Heart left ventricle (tissue), 16 donors: Measurements from ENCODE around the gene MYH7. TPM values are rescaled to one million over a fixed set of nuclear protein-coding genes. Genes with fewer than 3 reads are reported as not detected.

ENCODE experiments used
- ATAC-seq, 4 donors: fragments of 200-7000 bp; cut with Tn5 transposase; one replicate each; pipeline ENCODE4 v1.9.1; 2020 to 2022; ENCODE audit warnings: moderate library complexity in 4 of 4, mild to moderate bottlenecking in 3 of 4, moderate number of reproducible peaks in 1 of 4
- DNase-seq, 5 donors: peaks; one replicate each; pipeline ENCODE4 v3.0.0-alpha.2; 2020
- H3K27ac ChIP-seq, 12 donors: fragments of 200-600 bp; sonication (generic) in 4 of 12; one replicate each; pipeline versions ENCODE4 v1.5.0 to v1.8.0; 2016 to 2022; ENCODE audit warnings: mild to moderate bottlenecking in 2 of 12
- H3K27me3 ChIP-seq, 9 donors: fragments of 200-600 bp; sonication (generic) in 2 of 9; one replicate each; pipeline versions ENCODE4 v1.5.1 to v1.8.0; 2016 to 2022; ENCODE audit warnings: mild to moderate bottlenecking in 3 of 9
- H3K36me3 ChIP-seq, 9 donors: fragments of 200-600 bp; sonication (generic) in 2 of 9; one replicate each; pipeline versions ENCODE4 v1.5.0 to v1.8.0; 2018 to 2022; ENCODE audit warnings: mild to moderate bottlenecking in 2 of 9
- H3K4me1 ChIP-seq, 12 donors: fragments of 200-600 bp; sonication (generic) in 4 of 12; one replicate each; pipeline versions ENCODE4 v1.5.0 to v1.8.0; 2016 to 2022; ENCODE audit warnings: mild to moderate bottlenecking in 3 of 12
- H3K4me3 ChIP-seq, 12 donors: fragments of 200-600 bp; sonication (generic) in 4 of 12; one replicate each; pipeline versions ENCODE4 v1.5.0 to v1.8.0; 2017 to 2022; ENCODE audit warnings: mild to moderate bottlenecking in 9 of 12, moderate library complexity in 4 of 12
- H3K9me3 ChIP-seq, 12 donors: fragments of 200-600 bp; sonication (generic) in 4 of 12; one replicate each; pipeline versions ENCODE4 v1.5.0 to v1.8.0; 2016 to 2022; ENCODE audit warnings: mild to moderate bottlenecking in 1 of 12
- CTCF ChIP-seq, 12 donors: fragments of 200-600 bp; sonication (generic) in 4 of 12; IDR thresholded peaks; one replicate each; pipeline versions ENCODE4 v1.5.0 to v1.8.0; 2018 to 2022; ENCODE audit warnings: antibody characterized with exemption in 12 of 12, mild to moderate bottlenecking in 5 of 12
- POLR2A ChIP-seq, 2 donors: fragments of 450-650 bp; IDR thresholded peaks; one replicate each; pipeline ENCODE4 v1.6.1; 2017; ENCODE audit warnings: antibody characterized with exemption in 2 of 2, mild to moderate bottlenecking in 2 of 2, moderate library complexity in 2 of 2
- whole genome bisulfite sequencing, 4 donors: extraction: QIAGEN DNeasy Blood & Tissue Kit in 2 of 4; methylation state at CpG; one replicate each; pipeline versions ENCODE4 v1.1.5 to v1.1.7; 2013 to 2018; 5-methylcytosine and 5-hydroxymethylcytosine counted together
- intact Hi-C, 10 donors: fragments of 100-400 bp; cut with DNase I; formaldehyde crosslinking; loops; one replicate each; pipeline versions ENCODE4 v1.11.1 to v1.14.2; 2022
- polyA plus RNA-seq, 2 donors: library from polyadenylated mRNA; stranded (reverse); fragments of 200-250 nt; gene quantifications; one replicate each; pipeline ENCODE4 v1.2.3, GENCODE V29; 2013
- total RNA-seq, 9 donors: library from RNA; depleted of rRNA in 2 of 9; stranded (reverse); fragments of >200 nt in 2 of 9; fragmentation: NEBNext Ultra II Directional in 3 of 9; extraction: Animal tissue kit (Norgen Biotek cat#: 25700) in 3 of 9; gene quantifications; one replicate each; pipeline versions ENCODE4 v1.1.0 to v1.2.4, GENCODE V29; 2016 to 2023
- donor health status: ischemic (EF 13 %, LVEDD 7.1; RV severe dilation, severe dysfunction).
- donor health status: healthy with polysubstance abuse.
- donor health status: DM: no; HTN: yes; CAD: no.
- donor health status: DM: no; HTN: no; CAD: no.
- donor health status: ischemic (EF 25% LVEDD 6.9; RV normal size, moderate dysfunction).
- donor health status: ischemic (EF 25% LVEDD 5.7; RV mildly dilated, moderate dysfunction).
- donor health status: healthy.
- donor health status: DM: yes; HTN: yes; CAD: no.
- donor health status: ischemic (EF 35%, LVEDD 5.7; RV mildly dilated, moderate dysfunction).
- donor health status: nonischemic (EF 11% LVEDD 7.7; RV severe dilation, severe dysfunction).
- donor health status: DM: yes; HTN: yes; CAD: no.
- donor health status: PGD.
- donor health status: ischemic (EF 29% LVEDD 5.4; RV normal size, mild dysfunction).
- donor health status: nonischemic (EF 23%, LVEDD 6.1; RV moderate dilation, normal function).

MYH7 gene
- total and polyA plus RNA-seq, 11 donors: 727 to 23,825 (median 14,589) TPM

- intact Hi-C loops: loop anchor here in 2 of 10 donors (10.0 kb wide), 2 partner anchors 59 to 121 kb away; no protein-coding TSS in a partner anchor
- H3K9me3 ChIP-seq: no peaks in the 10 kb centered on the region
- DNase-seq (no peak), ATAC-seq (no peak)
- 78 to 88% (median 81%) methylated on average over 1 to 18 of the region's 18 CpGs for WGBS, 4 donors
- H3K4me1 ChIP-seq: peaks cover 0 to 4% (median 0%) of the 10 kb centered on the region in 12 donors
- H3K27me3 ChIP-seq: no peaks in the 10 kb centered on the region
- H3K4me3 ChIP-seq: no peak overlapping the region
- no peak for TF ChIP-seq POLR2A (IDR thresholded peaks at IDR 0.05)
- TF ChIP-seq CTCF (IDR thresholded peaks at IDR 0.05): no peak
- peaks cover 0 to 95% (median 65%) of the 10 kb centered on the region in 9 donors for H3K36me3 ChIP-seq
- no peak overlapping the region for H3K27ac ChIP-seq
Observed at GRCh38 chr14:23385642-23386265, 49.7 kb downstream of the MYH7 start.

- ATAC-seq (no peak), DNase-seq (no peak)
- H3K27me3 ChIP-seq: no peaks in the 10 kb centered on the region
- WGBS, 4 donors: 73 to 86% (median 80%) methylated on average over 2 of the region's 2 CpGs
- no peak overlapping the region for H3K27ac ChIP-seq
- H3K4me1 ChIP-seq: peaks cover 0 to 9% (median 0%) of the 10 kb centered on the region in 12 donors
- intact Hi-C loops: loop anchor here in 2 of 10 donors (10.0 kb wide), 2 partner anchors 60 to 120 kb away; no protein-coding TSS in a partner anchor
- H3K9me3 ChIP-seq: no peaks in the 10 kb centered on the region
- peaks cover 0 to 93% (median 61%) of the 10 kb centered on the region in 9 donors for H3K36me3 ChIP-seq
- TF ChIP-seq CTCF (IDR thresholded peaks at IDR 0.05) (no peak), POLR2A (IDR thresholded peaks at IDR 0.05) (no peak)
- no peak overlapping the region for H3K4me3 ChIP-seq
Observed at GRCh38 chr14:23385244-23385641, 50.2 kb downstream of the MYH7 start.

GRCh38 chr14:23384364-23385080 lies 50.9 kb downstream of the MYH7 start:
- intact Hi-C loops: loop anchor here in 7 of 10 donors (5.0 to 10.0 kb wide), 6 partner anchors 57 to 120 kb away; no protein-coding TSS in a partner anchor
- DNase-seq: no peak
- WGBS, 4 donors: 76 to 85% (median 82%) methylated on average over 29 of the region's 29 CpGs

More at GRCh38 chr14:23384364-23385080, 50.9 kb downstream of the MYH7 start:
- no peak for ATAC-seq
- Histone ChIP-seq H3K4me3 (no peak overlapping the region), H3K27me3 (no peaks in the 10 kb centered on the region), H3K9me3 (no peaks in the 10 kb centered on the region), H3K36me3 (peaks cover 0 to 90% (median 58%) of the 10 kb centered on the region in 9 donors), H3K4me1 (peaks cover 0 to 13% (median 0%) of the 10 kb centered on the region in 12 donors), H3K27ac (no peak overlapping the region)
- TF ChIP-seq POLR2A (IDR thresholded peaks at IDR 0.05) (no peak), CTCF (IDR thresholded peaks at IDR 0.05) (no peak)
